Measurements from ENCODE around the gene CYTH1.

Gene CYTH1

GRCh38 chr17:78735832-78736525 is 46.1 kb downstream of the CYTH1 start:
- TF ChIP-seq NFIC (IDR thresholded peaks at IDR 0.05) (no peak), FOXM1 (IDR thresholded peaks at IDR 0.05; ENCODE audit: borderline replicate concordance, low read depth) (no peak), RAD21 (IDR thresholded peaks at IDR 0.05; ENCODE audit: low read depth) (no peak), EGR1 (IDR thresholded peaks at IDR 0.05) (no peak), USF1 (IDR thresholded peaks at IDR 0.05) (no peak), TCF12 (IDR thresholded peaks at IDR 0.05; ENCODE audit: low read depth) (no peak), CREB1 (IDR thresholded peaks at IDR 0.05; ENCODE audit: low read depth) (no peak), YY1 (IDR thresholded peaks at IDR 0.05; ENCODE audit: low read depth) (no peak), CEBPB (IDR thresholded peaks at IDR 0.05) (no peak), TEAD4 (IDR thresholded peaks at IDR 0.05) (no peak), EP300 (IDR thresholded peaks at IDR 0.05; ENCODE audit: borderline replicate concordance) (no peak), TAF1 (IDR thresholded peaks at IDR 0.05; ENCODE audit: low read depth) (no peak)

- TF ChIP-seq MAX (IDR thresholded peaks at IDR 0.05) (no peak), CREB1 (IDR thresholded peaks at IDR 0.05; ENCODE audit: low read depth) (no peak), REST (IDR thresholded peaks at IDR 0.05; ENCODE audit: low read depth) (no peak), FOXM1 (IDR thresholded peaks at IDR 0.05; ENCODE audit: borderline replicate concordance, low read depth) (no peak), EP300 (IDR thresholded peaks at IDR 0.05; ENCODE audit: borderline replicate concordance) (no peak), TEAD4 (IDR thresholded peaks at IDR 0.05) (no peak), EGR1 (IDR thresholded peaks at IDR 0.05) (no peak), CEBPB (IDR thresholded peaks at IDR 0.05) (no peak), YY1 (IDR thresholded peaks at IDR 0.05; ENCODE audit: low read depth) (no peak), USF1 (IDR thresholded peaks at IDR 0.05) (no peak), TAF1 (IDR thresholded peaks at IDR 0.05; ENCODE audit: low read depth) (no peak), RAD21 (IDR thresholded peaks at IDR 0.05; ENCODE audit: low read depth) (no peak), ZBTB7A (IDR thresholded peaks at IDR 0.05; ENCODE audit: low read depth) (no peak), TCF12 (IDR thresholded peaks at IDR 0.05; ENCODE audit: low read depth) (no peak), NFIC (IDR thresholded peaks at IDR 0.05) (no peak)
Observed at GRCh38 chr17:78734793-78735641, 47.1 kb downstream of the CYTH1 start.

GRCh38 chr17:78732354-78732753 is 49.7 kb downstream of the CYTH1 start:
- TF ChIP-seq NFIC (IDR thresholded peaks at IDR 0.05) (no peak), TAF1 (IDR thresholded peaks at IDR 0.05; ENCODE audit: low read depth) (no peak), TEAD4 (IDR thresholded peaks at IDR 0.05) (no peak), FOXM1 (IDR thresholded peaks at IDR 0.05; ENCODE audit: borderline replicate concordance, low read depth) (no peak), TCF12 (IDR thresholded peaks at IDR 0.05; ENCODE audit: low read depth) (no peak), MAX (IDR thresholded peaks at IDR 0.05) (no peak), EP300 (IDR thresholded peaks at IDR 0.05; ENCODE audit: borderline replicate concordance) (no peak), CEBPB (IDR thresholded peaks at IDR 0.05) (no peak), REST (IDR thresholded peaks at IDR 0.05; ENCODE audit: low read depth) (no peak), RAD21 (IDR thresholded peaks at IDR 0.05; ENCODE audit: low read depth) (no peak), USF1 (IDR thresholded peaks at IDR 0.05) (no peak), EGR1 (IDR thresholded peaks at IDR 0.05) (no peak)

GRCh38 chr17:78731904-78732303 is 50.2 kb downstream of the CYTH1 start:
- no peak for TF ChIP-seq TEAD4 (IDR thresholded peaks at IDR 0.05)
- no peak for TF ChIP-seq CREB1 (IDR thresholded peaks at IDR 0.05; ENCODE audit: low read depth)
- TF ChIP-seq YY1 (IDR thresholded peaks at IDR 0.05; ENCODE audit: low read depth) = no peak
- no peak for TF ChIP-seq NFIC (IDR thresholded peaks at IDR 0.05)
- no peak for TF ChIP-seq CEBPB (IDR thresholded peaks at IDR 0.05)
- no peak for TF ChIP-seq ZBTB7A (IDR thresholded peaks at IDR 0.05; ENCODE audit: low read depth)

- TF ChIP-seq EGR1 (IDR thresholded peaks at IDR 0.05) (no peak), TEAD4 (IDR thresholded peaks at IDR 0.05) (no peak), TCF12 (IDR thresholded peaks at IDR 0.05; ENCODE audit: low read depth) (no peak), CREB1 (IDR thresholded peaks at IDR 0.05; ENCODE audit: low read depth) (no peak), RAD21 (IDR thresholded peaks at IDR 0.05; ENCODE audit: low read depth) (no peak), CEBPB (IDR thresholded peaks at IDR 0.05) (no peak), ZBTB7A (IDR thresholded peaks at IDR 0.05; ENCODE audit: low read depth) (no peak), EP300 (IDR thresholded peaks at IDR 0.05; ENCODE audit: borderline replicate concordance) (no peak), REST (IDR thresholded peaks at IDR 0.05; ENCODE audit: low read depth) (no peak), TAF1 (IDR thresholded peaks at IDR 0.05; ENCODE audit: low read depth) (no peak), MAX (IDR thresholded peaks at IDR 0.05) (no peak), NFIC (IDR thresholded peaks at IDR 0.05) (no peak), USF1 (IDR thresholded peaks at IDR 0.05) (no peak)
Observed at GRCh38 chr17:78729641-78730040, 52.4 kb downstream of the CYTH1 start.

All from Ishikawa (cell line).